HG02571 (cell line): ENCODE results near the gene MBLAC1.

Experiments used
- ATAC-seq: cut with Tn5 transposase; IDR thresholded peaks from one replicate; pipeline ENCODE4 v1.9.1; 2021; ENCODE audit warnings: mild to moderate bottlenecking, moderate library complexity; ENCODE audit not compliant: unreplicated experiment

MBLAC1 gene

GRCh38 chr7:100169147-100169850 lies 42.5 kb downstream of the MBLAC1 start:
- ATAC-seq: no peak

GRCh38 chr7:100170101-100170897 lies 43.5 kb downstream of the MBLAC1 start:
- ATAC-seq: no peak

GRCh38 chr7:100171087-100171681 lies 44.4 kb downstream of the MBLAC1 start:
- no peak for ATAC-seq

GRCh38 chr7:100171840-100172239 lies 45.1 kb downstream of the MBLAC1 start:
- ATAC-seq: no peak

- no peak for ATAC-seq
Measured at GRCh38 chr7:100173806-100174495, 47.2 kb downstream of the MBLAC1 start.

GRCh38 chr7:100174582-100174981 lies 47.8 kb downstream of the MBLAC1 start:
- ATAC-seq: no peak

GRCh38 chr7:100175296-100175935 lies 48.6 kb downstream of the MBLAC1 start:
- no peak for ATAC-seq

GRCh38 chr7:100176096-100177044 lies 49.6 kb downstream of the MBLAC1 start:
- ATAC-seq: no peak

- peak; percentile 87 for ATAC-seq
Measured at GRCh38 chr7:100177045-100178001, 50.6 kb downstream of the MBLAC1 start, which contains the start of the genes GPC2 and STAG3. Gene GPC2, minus strand, starts transcription at chr7:100177381. Its CDS starts 182 bp downstream, at chr7:100177199. Gene STAG3, plus strand, starts transcription at chr7:100177918. Its CDS starts 2,639 bp downstream, at chr7:100180557.
